C4-2B (cell line): ENCODE measurements around the gene NSUN2.
"Not testable (repeated sequence)": the region's sequence is repeated elsewhere in the genome, so short reads cannot be mapped to it uniquely, and the experiment has no call there.

ENCODE experiments used
- H3K27ac ChIP-seq: fragments of 450-650 bp; 2 replicates; pipeline ENCODE4 v1.5.1; 2017
- CTCF ChIP-seq: fragments of 450-650 bp; conservative IDR thresholded peaks from 2 replicates; pipeline ENCODE4 v1.5.1; 2017; ENCODE audit warnings: mild to moderate bottlenecking
- ZFX ChIP-seq: fragments of 450-650 bp; IDR thresholded peaks from 2 replicates; pipeline ENCODE4 v1.6.1; 2017

NSUN2 gene

DNA sequence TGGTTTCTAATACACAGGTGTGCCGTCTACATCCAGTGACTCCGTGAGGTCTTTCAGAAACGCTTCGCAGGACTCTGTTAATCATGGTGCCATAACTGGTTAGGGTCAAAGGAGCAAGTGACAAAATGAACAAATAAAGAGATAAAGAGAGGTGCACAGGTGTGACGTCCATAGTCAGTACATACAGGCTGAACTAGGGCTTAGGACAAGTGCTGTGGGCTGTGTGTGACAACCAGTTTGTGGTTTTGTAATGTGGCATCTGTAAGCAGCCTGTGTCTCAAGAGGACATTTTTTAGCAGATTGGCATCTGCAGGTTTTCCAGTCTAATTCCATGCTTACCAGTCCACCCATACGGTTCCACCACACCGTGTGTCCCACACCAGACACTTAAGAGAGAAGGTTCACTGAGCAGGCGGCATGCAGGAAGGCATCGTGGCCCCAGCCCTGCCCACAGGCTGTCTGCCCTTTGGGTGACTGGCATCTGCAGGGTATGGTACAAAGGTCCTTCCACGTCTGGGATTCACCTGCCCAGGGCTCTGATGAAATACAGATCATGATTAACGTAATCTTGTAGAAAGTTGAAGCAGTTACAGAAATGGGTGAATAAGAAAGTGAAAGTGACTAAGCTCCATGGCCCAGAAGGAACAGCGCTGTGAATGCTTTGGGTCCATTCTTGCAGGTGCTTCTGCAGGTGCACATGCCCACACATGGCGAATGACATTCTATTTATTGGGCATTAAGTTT is 27.3 kb upstream of the NSUN2 start:
- TF ChIP-seq CTCF (no peak), ZFX (no peak)
- H3K27ac ChIP-seq: no peak overlapping the region

DNA sequence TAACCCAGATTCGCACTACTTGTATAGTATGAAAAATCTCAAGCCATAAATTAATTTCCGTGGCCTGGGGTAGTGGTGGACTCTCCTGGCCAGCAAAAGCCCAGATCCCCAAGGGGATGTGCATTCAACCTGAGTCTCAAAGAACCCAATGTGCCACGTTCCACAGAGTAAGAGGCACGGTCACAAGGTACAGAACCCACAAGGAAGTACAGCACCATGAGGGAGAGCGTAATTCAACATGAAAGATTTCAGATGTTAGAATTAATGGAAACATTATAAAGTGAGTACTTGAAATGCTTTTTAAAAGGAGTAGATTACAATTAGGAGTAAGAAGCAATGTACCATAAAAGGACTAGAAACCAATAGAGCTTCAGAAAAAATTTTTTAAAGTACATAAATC is 23.8 kb upstream of the NSUN2 start:
- TF ChIP-seq CTCF: no peak
- TF ChIP-seq ZFX: no peak
- H3K27ac ChIP-seq: no peak overlapping the region

DNA sequence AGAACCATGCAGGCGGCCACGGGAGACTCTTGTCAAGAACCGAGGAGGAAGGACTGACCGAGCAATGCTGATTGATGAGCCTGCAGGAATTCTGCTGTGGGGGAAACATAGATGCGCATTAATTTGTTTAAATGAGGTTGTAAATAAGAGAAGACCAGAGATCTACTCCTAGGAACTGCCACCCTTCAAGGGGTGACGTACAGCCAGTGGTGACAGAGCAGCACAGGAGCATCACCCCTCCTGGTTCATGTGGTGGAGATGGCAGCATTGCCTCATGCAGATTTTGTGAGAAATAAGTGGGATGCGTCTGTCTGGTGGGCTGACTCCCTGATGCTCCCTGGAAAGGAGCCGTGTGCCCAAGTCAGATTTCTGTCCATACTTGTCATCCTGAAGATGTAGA is 22.6 kb upstream of the NSUN2 start:
- H3K27ac ChIP-seq: no peak overlapping the region
- TF ChIP-seq ZFX (no peak), CTCF (no peak)

- no peak for TF ChIP-seq CTCF
- no peak for TF ChIP-seq ZFX
- no peak overlapping the region for H3K27ac ChIP-seq
Observed at GRCh38 chr5:6652025-6652424, 19.2 kb upstream of the NSUN2 start.

GRCh38 chr5:6649681-6650080 is 16.8 kb upstream of the NSUN2 start:
- TF ChIP-seq ZFX (no peak), CTCF (no peak)
- H3K27ac ChIP-seq: no peak overlapping the region

- no peak overlapping the region for H3K27ac ChIP-seq
- TF ChIP-seq ZFX (no peak), CTCF (no peak)
Observed at GRCh38 chr5:6649186-6649585, 16.3 kb upstream of the NSUN2 start.

GRCh38 chr5:6645571-6646362 is 12.9 kb upstream of the NSUN2 start:
- not testable (repeated sequence) for H3K27ac ChIP-seq

DNA sequence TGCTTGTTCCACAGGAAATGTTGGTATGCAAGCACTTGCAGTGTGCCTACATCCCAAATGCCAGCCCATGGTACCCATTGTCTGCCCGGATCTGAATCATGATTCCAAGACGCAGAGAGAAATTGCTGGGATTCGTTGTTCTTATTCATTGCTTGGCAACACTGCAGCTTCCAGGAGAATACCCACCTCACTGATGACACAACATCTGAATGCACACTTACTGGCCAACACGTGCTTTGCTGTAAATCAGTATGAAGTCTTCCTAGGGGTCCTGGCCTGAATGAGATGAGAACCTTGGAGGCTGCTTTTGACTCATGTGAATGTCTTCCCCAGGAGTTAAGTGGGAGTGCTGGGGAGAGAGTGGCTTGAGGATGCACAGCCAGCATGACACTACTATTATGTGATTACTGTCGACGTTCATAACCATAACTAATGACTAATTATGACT is 12.0 kb upstream of the NSUN2 start:
- H3K27ac ChIP-seq: no peak overlapping the region
- TF ChIP-seq ZFX (no peak), CTCF (no peak)
